ENCODE data around the gene DMRT1.

DNA sequence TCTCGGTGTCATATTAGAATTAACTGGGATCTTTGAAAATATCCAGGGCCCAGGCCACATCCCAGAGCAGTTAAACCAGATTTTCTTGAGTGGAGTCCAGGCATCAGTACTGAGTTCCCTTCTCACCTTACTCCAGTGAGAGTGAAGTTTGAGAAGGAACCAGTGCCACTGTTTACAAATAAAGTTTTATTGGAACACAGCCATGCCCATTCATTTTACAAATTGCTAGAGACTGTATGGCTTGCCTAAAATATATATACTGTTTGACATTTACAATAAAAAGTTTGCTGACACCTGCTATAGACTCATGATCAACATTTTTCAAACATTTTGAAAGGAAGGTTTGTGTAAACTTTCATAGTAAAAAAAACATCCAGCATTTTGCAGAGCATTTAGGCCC lies 71.3 kb downstream of the DMRT1 start:
- TF ChIP-seq, protein P1, sequence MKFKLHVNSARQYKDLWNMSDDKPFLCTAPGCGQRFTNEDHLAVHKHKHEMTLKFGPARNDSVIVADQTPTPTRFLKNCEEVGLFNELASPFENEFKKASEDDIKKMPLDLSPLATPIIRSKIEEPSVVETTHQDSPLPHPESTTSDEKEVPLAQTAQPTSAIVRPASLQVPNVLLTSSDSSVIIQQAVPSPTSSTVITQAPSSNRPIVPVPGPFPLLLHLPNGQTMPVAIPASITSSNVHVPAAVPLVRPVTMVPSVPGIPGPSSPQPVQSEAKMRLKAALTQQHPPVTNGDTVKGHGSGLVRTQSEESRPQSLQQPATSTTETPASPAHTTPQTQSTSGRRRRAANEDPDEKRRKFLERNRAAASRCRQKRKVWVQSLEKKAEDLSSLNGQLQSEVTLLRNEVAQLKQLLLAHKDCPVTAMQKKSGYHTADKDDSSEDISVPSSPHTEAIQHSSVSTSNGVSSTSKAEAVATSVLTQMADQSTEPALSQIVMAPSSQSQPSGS (CRISPR knock-in tag; IDR thresholded peaks at IDR 0.05; ENCODE audit: borderline replicate concordance, low read depth): no peak
- TF ChIP-seq MYBL2 (CRISPR knock-in tag; IDR thresholded peaks at IDR 0.05): no peak
- TF ChIP-seq, protein P2, sequence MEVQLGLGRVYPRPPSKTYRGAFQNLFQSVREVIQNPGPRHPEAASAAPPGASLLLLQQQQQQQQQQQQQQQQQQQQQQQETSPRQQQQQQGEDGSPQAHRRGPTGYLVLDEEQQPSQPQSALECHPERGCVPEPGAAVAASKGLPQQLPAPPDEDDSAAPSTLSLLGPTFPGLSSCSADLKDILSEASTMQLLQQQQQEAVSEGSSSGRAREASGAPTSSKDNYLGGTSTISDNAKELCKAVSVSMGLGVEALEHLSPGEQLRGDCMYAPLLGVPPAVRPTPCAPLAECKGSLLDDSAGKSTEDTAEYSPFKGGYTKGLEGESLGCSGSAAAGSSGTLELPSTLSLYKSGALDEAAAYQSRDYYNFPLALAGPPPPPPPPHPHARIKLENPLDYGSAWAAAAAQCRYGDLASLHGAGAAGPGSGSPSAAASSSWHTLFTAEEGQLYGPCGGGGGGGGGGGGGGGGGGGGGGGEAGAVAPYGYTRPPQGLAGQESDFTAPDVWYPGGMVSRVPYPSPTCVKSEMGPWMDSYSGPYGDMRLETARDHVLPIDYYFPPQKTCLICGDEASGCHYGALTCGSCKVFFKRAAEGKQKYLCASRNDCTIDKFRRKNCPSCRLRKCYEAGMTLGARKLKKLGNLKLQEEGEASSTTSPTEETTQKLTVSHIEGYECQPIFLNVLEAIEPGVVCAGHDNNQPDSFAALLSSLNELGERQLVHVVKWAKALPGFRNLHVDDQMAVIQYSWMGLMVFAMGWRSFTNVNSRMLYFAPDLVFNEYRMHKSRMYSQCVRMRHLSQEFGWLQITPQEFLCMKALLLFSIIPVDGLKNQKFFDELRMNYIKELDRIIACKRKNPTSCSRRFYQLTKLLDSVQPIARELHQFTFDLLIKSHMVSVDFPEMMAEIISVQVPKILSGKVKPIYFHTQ (CRISPR knock-in tag; IDR thresholded peaks at IDR 0.05): no peak
- TF ChIP-seq, protein P3, sequence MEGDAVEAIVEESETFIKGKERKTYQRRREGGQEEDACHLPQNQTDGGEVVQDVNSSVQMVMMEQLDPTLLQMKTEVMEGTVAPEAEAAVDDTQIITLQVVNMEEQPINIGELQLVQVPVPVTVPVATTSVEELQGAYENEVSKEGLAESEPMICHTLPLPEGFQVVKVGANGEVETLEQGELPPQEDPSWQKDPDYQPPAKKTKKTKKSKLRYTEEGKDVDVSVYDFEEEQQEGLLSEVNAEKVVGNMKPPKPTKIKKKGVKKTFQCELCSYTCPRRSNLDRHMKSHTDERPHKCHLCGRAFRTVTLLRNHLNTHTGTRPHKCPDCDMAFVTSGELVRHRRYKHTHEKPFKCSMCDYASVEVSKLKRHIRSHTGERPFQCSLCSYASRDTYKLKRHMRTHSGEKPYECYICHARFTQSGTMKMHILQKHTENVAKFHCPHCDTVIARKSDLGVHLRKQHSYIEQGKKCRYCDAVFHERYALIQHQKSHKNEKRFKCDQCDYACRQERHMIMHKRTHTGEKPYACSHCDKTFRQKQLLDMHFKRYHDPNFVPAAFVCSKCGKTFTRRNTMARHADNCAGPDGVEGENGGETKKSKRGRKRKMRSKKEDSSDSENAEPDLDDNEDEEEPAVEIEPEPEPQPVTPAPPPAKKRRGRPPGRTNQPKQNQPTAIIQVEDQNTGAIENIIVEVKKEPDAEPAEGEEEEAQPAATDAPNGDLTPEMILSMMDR (IDR thresholded peaks at IDR 0.05): no peak
- no peak for TF ChIP-seq JAZF1 (CRISPR knock-in tag; IDR thresholded peaks at IDR 0.05)
- TF ChIP-seq JUN (CRISPR knock-in tag; IDR thresholded peaks at IDR 0.05): no peak
- TF ChIP-seq EMX1 (CRISPR knock-in tag; IDR thresholded peaks at IDR 0.05): no peak
- TF ChIP-seq ESRRA (CRISPR knock-in tag; IDR thresholded peaks at IDR 0.05; ENCODE audit: borderline replicate concordance): no peak
